NCI-H748 (cell line): ENCODE data around the gene CCDC38.
"Not testable (repeated sequence)": the region's sequence is repeated elsewhere in the genome, so short reads cannot be mapped to it uniquely, and the experiment has no call there.

Experiments used
- DNase-seq: peaks from one replicate; lab custom pipeline; 2025; ENCODE audit not compliant: unreplicated experiment; lab: John Stamatoyannopoulos, UW

The CCDC38 gene

DNA sequence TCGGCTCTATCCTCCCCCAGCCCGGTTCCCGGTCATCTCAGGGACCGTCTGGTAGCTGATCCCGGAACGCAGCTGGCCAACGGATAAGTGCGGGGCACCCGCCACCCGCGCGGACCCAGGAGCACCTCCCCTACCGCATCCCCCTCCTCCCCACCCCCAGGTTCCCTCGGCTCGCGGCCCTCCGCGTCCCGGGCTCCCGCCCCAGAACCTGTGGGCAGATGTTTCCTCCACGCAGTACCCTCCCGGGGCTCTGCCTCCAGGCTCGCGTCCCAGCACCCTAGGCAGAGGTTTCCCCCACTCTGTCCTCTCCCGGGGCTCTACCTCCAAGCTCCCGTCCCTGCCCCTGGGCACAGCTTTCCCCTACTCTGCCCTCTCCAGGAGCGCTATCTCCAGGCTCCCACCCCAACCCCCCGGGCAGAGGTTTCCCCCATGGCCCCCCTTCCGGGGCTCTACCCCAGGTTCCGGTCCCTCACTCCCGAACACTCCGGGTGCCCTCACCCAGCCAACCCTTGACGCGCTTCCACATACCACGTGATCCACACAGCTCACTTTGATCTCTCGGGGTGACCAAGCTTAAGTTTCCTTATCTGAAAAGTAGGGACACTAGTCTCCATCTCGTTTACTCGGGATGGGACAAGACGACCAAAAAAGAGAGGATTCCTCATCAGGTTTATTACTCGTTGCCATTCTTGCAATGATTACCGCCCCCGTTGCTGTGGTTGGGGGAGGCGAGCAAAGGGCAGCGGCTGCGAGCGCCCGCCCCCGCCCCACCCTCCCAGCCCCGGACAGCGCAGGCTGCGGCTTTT, at the start of gene CCDC38:
Gene CCDC38 (minus strand): TSS at position 91 of the 806 bp plus-strand sequence. CDS start 6,105 bp downstream, outside the sequence.
- DNase-seq = peak; percentile 78

- no peak for DNase-seq
Observed at GRCh38 chr12:95990136-95990535, 47.7 kb upstream of the CCDC38 start.

DNA sequence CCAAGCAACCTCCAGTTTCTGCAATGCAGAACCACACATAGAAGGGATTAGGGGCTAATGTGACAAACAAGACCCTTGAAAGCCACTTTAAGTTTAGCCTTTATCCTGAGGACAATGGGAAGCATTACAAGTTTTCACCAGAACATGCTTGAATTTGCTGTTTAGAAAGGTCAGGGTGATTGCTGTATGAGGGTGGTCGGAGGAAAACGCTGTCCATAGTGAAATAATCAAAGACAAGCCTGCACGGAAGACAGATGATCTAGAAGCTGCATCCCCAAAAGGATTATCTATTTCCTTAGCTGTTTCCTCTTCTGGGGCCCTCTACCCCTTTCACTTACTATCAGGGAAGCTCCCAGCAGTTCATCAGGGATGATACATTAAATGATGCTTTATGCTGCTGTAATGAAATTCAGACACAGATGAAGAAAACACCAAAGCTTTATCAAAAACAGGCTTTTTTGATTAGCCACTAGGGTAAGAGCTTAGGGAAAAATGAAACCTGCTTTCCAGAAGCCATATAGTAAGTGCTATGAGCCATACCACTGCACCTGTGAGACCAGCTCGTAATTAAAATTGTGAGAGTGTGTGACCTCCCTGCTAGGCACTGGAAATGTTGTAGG, 47.2 kb upstream of the CCDC38 start:
- no peak for DNase-seq

DNA sequence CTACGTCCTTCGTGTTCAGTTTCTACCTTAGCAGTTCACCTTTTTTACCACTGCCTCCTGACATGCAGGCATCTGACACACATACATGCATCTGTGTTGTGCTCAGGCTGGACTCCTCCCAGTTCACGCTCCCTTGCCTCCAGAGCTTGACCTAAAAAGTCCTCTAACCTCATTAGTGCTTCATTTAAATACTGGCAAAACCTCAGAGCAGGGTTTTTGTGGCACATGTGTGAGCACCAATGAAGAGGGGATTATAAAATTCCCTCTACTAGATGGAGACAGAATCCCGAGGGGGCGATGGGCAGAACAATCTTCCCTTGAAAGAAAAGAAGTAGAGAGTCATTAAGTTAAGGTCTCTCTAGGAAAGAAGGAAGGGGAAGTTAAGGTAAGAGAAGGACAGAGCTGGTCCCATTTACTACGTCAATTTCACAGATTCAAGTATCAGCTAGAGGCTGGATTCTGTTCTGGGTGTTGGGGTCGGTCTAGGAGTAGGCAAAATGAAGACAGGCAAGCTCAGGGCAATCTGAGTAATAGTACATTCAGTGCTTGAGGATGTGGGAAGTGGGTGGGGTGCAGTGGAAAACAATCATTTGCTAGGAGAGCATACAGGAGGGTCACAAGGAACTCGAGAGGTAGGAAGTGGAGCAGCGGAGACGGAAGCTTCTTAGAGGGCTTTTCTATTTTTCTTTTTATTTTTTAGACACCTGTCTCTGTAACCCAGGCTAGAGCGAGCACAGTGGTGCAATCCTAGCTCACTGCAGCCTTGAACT, 46.3 kb upstream of the CCDC38 start:
- no peak for DNase-seq

DNA sequence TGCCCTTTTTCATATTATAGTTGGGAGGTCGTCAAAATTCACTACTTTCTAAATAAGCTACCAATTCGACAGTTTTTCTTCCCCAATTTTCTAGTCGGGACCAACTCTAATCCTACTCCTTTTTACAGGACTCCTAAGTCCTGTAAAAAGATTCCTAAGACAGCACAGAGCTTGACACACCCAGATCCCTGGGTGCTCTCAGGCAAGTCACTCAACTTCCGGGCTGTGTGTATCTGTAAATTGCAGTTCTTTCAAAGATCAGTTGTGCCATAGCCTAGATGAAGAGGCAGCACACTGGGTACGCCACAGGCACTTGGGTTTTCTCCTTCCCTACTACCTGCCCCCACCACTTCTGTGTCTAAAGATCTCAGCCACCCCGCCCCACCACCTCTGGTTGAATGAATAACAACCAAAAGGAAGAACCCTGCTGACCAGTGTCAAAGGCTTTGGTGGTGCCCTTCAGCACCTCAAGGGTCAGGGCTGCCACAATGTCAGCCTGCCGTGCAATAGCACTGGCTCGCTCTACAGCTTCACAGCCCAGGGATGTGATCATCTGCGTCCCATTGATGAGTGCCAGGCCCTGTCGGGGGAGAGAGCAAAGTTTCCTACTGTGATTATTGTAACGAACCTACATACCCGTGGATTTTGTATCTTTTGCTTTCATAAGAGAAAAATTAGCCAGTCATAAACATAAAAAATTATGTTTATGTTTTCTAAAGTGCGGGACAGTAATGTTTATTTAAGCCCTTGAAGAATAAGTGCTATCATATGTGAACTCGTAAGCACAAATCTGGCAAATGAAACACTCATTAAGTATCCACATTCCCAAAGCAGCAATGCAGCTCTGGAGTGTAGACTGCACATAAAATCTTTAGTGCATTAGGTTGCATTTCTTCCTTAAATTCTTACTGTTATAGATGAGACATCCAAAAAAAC, 44.5 kb upstream of the CCDC38 start:
- DNase-seq = no peak

GRCh38 chr12:95984682-95985081, 42.3 kb upstream of the CCDC38 start:
- no peak for DNase-seq

GRCh38 chr12:95982602-95983001, 40.2 kb upstream of the CCDC38 start:
- no peak for DNase-seq

GRCh38 chr12:95980437-95980836, 38.0 kb upstream of the CCDC38 start:
- no peak for DNase-seq

DNA sequence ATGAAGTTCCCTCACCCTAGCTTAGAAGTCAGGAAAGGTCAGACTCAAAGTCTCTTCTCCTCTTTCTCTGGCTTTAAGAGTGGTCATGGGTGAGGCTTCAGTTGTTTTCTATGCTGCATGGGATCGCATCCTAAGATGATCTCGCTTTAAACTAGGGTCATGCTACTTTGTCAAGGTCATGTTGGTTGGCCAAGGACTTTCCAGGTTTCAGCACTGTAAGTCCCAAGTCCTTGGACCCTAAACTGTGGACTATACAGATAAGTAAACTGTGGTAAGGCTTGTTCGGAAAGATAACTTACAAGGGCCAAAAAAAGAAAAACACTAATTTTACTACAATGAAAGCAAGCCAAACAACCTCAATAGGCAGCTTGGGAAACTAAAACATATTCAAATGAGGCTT, 36.4 kb upstream of the CCDC38 start:
- DNase-seq = no peak

GRCh38 chr12:95978351-95978750, 35.9 kb upstream of the CCDC38 start:
- no peak for DNase-seq

DNA sequence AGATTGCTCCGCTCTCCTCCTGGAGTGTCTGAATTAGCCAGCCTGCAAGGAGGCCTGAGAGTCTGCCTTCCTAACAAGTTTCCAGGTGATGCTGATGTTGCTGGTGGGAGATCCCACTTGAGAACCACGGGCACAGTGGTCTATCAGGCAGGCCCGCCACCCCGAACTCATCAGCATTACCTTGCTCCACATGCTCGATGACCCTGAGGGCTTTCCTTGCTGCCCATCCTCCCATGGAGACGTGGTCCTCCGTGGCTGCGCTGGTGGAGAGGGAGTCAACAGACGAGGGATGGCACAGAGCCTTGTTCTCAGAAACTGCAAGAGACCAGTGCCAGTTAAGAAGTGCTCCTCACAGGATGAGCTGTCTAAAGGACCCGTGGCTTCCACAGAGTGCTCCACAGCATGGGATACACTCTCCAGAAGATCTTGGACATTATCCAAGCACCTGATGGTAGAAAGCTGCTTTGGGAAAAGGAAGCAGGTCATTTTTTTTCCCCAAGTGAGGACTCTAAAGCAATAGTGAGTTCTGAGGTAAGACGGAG, 35.4 kb upstream of the CCDC38 start:
- DNase-seq = no peak

- no peak for DNase-seq
Observed at GRCh38 chr12:95976416-95976832, 34.0 kb upstream of the CCDC38 start.

- no peak for DNase-seq
Observed at GRCh38 chr12:95975491-95975890, 33.1 kb upstream of the CCDC38 start.

DNA sequence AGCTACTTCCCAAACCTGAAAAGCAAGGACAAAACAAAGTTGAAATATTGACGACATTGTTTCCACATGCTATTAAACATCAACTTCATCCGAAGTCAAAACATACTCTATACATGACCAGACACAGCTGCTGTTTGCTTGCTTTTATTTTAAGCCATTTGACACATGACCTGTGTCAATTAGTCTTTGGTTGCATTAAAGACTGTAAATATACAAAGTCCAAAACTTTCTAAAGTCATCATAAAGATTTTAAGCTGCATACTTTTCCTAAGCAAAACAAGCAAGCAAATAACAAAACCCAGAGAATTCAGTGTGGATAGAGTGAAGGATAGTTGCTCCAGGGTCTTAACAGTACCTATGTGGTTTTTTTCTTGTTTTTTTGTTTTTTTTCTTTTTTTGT, 31.9 kb upstream of the CCDC38 start:
- no peak for DNase-seq

DNA sequence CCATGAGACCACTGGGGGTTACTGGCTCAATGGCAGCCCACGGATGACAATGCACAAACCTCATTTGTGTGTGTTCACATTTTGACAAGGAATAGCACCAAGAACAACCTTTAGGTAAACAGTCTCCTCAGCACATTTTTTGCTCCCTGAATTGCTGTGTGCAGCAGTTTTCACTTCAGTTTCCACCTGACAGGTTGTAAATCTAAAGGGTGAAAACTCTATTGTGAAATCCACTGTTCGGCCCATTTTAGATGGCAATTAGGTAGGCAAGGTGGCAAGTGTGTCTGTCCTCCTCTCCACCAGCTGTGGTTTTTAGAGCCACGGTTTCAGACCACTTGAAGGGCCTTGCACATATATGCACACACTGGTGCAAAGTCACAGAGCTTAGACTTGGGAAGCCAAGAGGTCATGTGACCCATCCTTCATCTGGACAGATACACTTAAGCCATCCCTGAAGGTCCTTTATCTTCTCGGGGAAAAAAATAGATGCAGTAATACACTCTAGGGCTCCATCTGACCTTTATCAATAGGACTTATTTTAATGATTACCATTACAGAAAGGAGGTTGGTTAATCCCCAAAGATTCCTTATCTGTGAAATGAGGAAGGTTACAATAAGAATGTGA, 30.5 kb upstream of the CCDC38 start:
- DNase-seq = no peak

DNA sequence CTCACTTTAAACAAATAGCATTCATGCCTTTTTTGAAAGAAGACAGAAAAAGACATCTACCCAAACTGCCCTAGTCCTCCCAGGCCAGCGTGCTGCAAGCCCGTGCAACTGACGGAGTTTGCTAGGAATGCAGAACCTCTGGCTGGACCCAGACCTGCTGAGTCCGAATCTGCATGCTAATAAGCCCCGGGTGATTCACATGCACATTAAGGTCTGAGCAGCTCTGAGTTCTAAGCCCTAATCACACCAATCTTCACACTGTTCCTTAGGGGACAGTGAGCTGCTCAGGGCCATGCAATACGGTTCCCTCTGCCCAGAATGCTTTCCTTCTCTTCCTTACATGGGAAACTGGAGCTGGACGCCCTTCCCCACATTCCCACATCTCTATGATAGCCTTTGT, 28.5 kb upstream of the CCDC38 start:
- DNase-seq = no peak

- not testable (repeated sequence) for DNase-seq
Observed at GRCh38 chr12:95969116-95969515, 26.7 kb upstream of the CCDC38 start.

DNA sequence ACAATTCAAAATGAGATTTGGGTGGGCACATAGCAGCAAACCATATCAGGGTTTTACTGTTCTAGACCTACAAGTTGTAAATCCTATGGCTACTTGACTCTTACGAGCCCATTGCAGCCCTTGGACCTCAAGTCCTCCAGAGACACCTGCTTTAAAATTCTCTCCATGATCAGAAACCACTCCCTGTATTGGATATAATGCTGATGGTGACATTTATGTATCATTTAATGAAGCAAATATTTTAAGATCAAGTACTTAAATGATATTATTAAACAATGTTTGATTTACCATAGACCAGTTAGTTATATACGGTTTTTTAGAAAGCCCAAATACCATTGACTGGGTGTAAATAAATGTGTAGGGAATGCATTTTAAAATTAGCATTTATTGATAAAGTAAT, 24.9 kb upstream of the CCDC38 start:
- DNase-seq = no peak

DNA sequence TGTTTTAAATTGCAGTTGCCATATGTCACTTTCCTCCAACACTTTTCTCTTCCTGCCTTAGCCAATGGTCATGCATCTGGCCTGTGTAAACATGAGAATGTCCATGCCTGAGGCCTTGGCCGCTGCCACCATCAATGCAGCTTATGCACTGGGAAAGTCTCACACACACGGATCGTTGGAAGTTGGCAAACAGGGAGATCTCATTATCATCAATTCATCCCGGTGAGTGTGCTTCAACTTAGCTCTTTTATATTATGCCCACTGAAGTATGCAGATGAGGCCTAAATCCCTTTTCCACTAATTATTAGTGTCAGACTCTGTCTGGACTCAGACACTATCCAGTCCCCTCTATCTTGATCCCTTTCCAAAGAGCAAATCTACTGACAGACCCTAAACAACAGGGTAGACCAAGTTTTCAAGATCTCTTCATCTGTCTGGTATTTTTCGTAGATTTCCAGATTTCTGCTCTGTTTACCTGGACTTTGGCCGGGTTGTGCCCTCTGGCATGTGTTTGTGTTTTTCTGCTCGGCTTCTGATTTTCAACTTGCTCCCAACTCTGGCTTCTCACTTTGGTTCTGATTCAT, 24.0 kb upstream of the CCDC38 start:
- DNase-seq = no peak

DNA sequence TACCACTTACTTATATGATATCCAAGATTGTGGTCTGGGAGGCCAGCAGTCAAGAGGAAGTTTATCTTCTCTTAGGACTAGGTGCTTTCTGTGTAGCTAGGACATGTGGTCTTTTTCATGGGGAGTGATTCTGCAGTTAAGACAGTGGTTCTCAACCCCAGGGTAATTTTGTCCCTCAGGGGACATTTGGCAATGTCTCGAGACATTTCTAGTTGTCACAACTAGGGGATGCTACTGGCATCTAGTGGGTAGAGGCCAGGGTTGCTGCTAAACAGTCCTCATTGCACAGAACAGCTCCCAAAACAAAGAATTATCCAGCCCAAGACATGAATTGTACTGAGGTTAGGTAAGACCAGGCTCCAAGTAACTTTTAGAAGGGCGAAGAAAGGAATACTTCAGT, 20.7 kb upstream of the CCDC38 start:
- peak; percentile 19 for DNase-seq
